ENCODE results near the gene TBX2.
"Not testable (repeated sequence)": the region's sequence is repeated elsewhere in the genome, so short reads cannot be mapped to it uniquely, and the experiment has no call there.

Gene TBX2

GRCh38 chr17:61399131-61400065 lies at the start of gene TBX2:
TBX2 (plus strand) TSS chr17:61399843; CDS start chr17:61400177, 334 bp downstream.
- no peak for DNase-seq

- no peak for DNase-seq
Observed at GRCh38 chr17:61351745-61352407, 47.8 kb upstream of the TBX2 start.

- DNase-seq: no peak
Observed at GRCh38 chr17:61352408-61352770, 47.3 kb upstream of the TBX2 start.

DNA sequence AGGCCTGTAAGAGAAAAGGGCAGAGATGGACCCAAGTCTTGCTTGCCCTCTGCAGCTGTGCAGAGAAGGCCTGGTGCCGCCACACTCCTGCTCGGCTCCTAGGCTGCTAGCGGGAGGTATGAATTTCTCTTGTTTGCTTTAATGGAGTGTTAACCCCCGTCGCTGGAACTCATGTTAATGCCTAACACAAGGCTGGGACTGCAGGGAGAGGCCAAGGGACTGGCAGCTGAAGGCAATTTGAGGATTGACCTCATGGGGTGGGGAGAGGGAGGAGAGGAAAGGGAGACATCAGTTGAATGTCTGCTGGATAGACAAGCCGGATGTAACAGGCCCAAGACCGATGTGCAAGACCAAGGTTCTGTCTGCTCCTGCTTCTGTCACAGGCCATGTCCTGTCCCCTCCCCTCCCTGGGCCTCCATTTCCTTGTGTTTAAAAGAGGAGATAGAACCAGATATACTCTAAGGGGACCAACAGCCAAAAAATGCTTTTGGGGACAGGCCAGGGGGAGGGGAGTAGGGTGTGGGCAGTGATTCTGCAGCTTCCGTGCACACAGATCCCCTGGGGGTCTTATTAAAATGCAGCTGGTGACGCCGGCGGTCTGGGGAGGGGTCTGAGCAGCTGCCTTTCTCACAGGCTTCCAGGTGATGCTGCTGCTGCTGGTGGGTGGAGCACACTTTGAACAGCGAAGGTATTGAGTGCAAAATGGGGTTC lies 46.7 kb upstream of the TBX2 start:
- no peak for DNase-seq

- DNase-seq: no peak
Observed at GRCh38 chr17:61353615-61354014, 46.0 kb upstream of the TBX2 start.

DNA sequence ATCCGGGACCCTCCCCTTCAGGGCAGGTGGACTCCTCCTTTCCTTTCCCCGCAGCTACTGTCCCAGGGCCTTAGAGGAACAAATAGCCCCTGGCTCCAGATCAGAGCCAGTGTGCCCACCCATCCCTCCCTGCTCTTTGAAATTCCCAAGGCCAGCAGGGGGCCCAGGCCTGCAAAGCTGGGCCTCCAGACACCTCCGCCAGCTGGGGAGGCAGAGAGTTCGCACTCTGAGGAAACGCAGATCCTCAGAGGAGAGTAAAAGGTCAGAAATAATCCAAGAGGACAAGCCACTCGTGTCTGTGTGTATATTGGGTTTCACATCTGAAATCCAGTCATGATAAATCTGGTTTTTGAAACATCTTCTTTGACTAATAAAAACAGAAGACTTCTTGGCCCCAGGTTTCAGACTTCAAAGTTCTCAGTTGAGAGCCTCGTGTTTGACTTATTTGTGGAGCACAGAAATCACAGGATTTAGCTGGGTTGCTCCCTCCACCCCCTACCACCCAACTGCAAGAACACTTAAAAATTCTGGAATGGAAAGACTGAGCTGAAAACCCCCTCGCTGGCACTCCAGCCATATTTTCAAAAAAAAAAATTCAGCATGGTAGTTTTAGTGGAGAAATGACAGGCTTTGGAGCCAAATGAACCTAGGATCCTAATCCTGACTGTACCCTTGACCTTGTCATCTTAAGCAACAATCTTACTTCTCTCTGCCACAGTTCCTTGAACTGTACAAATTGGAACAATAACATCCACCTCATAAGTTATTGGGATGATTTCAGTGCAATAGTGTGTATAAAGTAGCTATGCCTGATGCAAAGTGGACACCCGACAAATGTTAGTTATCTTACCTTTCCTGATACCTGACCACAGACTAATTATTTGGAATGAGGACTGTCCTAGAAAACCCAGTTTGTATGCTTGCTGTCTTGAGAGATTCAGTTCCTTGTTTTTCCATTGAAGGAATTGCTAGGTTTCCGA lies 44.5 kb upstream of the TBX2 start:
- DNase-seq: no peak

DNA sequence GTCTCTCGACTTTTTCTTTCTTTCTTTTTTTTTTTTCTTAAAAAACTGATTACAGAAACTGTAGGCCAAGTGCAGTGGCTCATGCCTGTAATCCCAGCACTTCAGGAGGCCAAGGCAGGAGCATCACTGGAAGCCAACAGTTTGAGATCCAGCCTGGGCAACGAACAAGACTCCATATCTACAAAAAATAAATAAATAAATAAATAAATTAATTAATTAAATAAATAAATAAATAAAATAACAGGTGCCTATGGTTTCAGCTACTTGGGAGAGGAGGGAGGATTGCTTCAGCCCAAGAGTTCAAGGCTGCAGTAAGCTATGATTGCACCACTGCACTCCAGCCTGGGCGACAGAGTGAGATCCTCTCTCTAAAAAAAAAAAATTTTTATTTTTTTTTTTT lies 42.6 kb upstream of the TBX2 start:
- not testable (repeated sequence) for DNase-seq

DNA sequence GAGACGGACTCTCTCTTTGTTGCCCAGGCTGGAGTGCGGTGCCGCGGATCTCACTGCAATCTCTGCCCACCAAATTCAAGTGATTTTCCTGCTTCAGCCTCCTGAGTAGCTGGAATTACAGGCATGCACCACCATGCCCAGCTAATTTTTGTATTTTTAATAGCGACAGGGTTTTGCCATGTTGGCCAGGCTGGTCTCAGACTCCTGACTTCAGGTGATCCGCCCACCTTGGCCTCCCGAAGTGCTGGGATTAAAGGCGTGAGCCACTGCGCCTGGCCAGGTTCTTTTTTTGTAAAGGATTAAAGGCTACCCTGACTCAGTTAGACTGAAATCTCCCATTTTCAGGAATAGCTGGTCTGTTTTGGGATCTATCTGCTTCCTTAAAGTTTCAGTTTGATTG lies 40.1 kb upstream of the TBX2 start:
- DNase-seq: not testable (repeated sequence)

DNA sequence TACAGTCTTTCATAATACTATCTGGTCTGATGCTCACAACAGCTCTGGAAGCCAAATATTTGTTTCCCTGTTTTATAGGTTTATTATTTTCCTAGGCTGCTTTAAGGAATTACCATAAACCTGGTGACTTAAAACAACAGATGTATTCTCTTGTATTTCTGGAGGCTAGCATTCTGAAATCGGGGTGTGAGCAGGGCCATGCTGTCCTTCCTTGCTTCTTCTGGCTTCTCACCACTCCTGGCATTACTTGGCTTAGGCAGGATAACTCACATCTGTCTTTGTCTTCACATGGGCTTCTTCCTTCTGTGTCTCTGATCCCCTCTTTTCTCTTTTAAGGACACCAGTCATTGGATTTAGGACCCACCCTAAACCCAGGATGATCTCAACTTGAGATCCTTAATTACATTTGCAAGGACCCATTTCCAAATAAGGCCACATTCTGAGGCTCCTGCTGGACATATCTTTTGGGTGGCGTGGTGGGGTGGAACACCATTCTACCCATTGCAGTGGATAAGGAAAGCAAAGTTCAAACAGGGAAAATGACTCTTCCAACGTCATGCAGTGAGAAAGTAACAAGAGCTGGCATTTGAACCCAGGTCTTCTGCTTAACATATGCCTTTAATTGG lies 39.2 kb upstream of the TBX2 start:
- DNase-seq: no peak

- no peak for DNase-seq
Observed at GRCh38 chr17:61361084-61361483, 38.6 kb upstream of the TBX2 start.

- no peak for DNase-seq
Observed at GRCh38 chr17:61362396-61362795, 37.2 kb upstream of the TBX2 start.

- no peak for DNase-seq
Observed at GRCh38 chr17:61362852-61363600, 36.6 kb upstream of the TBX2 start.

GRCh38 chr17:61363601-61364462 lies 35.8 kb upstream of the TBX2 start:
- DNase-seq: no peak

DNA sequence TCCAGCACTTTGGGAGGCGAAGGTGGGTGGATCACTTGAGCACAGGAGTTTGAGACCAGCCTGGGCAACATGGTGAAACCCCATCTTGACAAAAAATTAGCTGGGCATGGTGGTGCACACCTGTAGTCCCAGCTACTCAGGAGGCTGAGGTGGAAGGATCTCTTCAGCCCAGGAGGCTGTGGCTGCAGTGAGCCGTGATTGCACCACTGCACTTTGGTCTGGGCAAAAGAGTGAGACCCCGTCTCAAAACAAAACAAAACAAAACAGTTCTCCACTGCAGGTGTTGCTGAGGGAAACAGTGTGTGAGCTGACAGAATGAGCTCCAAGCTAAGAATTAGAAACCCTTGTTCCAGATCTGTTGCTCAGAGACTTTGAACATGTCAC lies 35.2 kb upstream of the TBX2 start:
- DNase-seq: no peak

DNA sequence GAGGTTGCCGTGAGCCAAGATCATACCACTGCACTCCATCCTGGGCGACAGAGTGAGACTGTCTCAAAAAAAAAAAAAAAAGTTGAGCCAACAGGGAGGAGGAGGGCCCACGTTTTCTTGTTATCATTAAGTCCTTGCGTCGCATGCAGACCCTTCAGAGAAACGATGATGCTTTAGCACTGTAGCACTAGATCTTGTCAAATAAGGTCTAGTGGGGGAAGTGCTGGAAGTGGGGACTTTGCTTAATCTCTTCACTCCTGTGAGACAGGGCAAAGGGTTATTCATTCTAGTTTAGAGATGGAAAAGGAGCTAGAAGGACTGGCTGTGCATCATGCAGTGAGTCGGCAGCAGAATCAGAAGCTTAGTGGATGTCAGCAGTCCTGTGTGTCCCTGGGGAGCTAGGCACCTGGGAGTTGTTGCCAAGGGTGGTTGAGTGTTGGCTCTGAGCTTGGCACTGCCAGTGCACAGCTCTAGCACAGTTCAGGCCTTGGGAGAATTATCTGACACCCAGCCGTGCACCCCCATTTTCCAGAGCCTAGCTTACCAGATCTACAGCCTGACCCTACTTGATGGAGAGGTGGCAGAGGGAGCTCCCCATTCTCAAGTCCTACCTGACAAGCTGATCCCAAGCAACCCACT lies 33.4 kb upstream of the TBX2 start:
- no peak for DNase-seq

GRCh38 chr17:61366715-61367413 lies 32.8 kb upstream of the TBX2 start:
- DNase-seq: no peak

GRCh38 chr17:61368049-61368831 lies 31.4 kb upstream of the TBX2 start:
- DNase-seq: no peak

DNA sequence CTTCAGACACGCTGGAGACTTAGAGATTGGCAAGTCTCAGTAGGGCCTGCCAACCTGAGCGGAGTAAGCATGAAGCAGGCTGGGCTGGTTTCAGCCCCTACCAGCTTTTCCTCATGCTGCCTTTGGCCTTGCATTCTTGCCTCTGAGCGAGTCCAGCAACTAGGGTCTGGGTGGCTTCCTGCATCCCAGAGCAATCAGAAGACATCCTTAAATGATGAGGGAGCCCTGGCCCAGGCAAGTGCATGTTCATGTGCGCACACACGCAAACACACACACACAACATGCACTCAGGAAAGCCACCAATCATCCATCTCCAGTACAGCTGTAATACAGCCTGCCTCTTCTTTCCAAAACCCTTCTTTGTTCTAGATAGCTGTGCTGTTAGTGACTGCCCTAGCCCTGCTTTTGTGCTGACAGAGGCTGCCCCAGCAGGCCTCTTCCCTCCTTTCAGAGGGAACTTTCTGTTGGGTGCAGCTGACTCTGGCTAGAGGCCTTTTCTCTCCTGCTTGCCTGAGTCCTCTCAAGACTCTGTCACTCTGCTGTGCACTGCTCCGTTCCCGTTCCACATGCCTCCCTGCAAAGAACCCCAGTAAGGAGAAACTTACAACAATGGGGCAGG lies 30.7 kb upstream of the TBX2 start:
- DNase-seq: no peak

All from activated CD4-positive, CD25-positive, alpha-beta regulatory T cell (primary cell).